Motor neuron (in vitro differentiated cells): ENCODE data around the gene ST6GALNAC3. TPM values are rescaled to one million over a fixed set of nuclear protein-coding genes. Genes with fewer than 3 reads are reported as not detected.

ENCODE experiments used
- ATAC-seq, 8 experiments: fragments of 200-7000 bp; cut with Tn5 transposase; replicated peaks in 6 of 8; 2 replicates each; pipeline ENCODE4 v1.8.0; 2021; ENCODE audit warnings: mild to moderate bottlenecking in 8 of 8, moderate library complexity in 8 of 8
- H3K27ac ChIP-seq, 2 donors: fragments of 250-450 bp; sonication (Bioruptor Pico); 2 replicates each; pipeline ENCODE4 v1.9.0; 2021; ENCODE audit warnings: antibody characterized with exemption in 2 of 2, mild to moderate bottlenecking in 2 of 2, moderate library complexity in 1 of 2
- H3K4me1 ChIP-seq, 2 donors: fragments of 250-450 bp; sonication (Bioruptor Pico); replicated peaks in 1 of 2; 2 replicates each; pipeline ENCODE4 v1.6.1; 2021; ENCODE audit warnings: antibody characterized with exemption in 2 of 2, mild to moderate bottlenecking in 2 of 2, moderate library complexity in 1 of 2
- H3K4me3 ChIP-seq, 5 donors: fragments of 250-450 bp; sonication (Bioruptor Pico); 2 replicates each; pipeline ENCODE4 v1.9.0; 2021; ENCODE audit warnings: antibody characterized with exemption in 5 of 5, mild to moderate bottlenecking in 5 of 5, moderate library complexity in 4 of 5
- whole genome bisulfite sequencing, 10 experiments: fragments of 450-650 bp; shearing (Covaris generic); methylation state at CpG; one replicate each; pipeline ENCODE4 v1.0.0; 2022; 5-methylcytosine and 5-hydroxymethylcytosine counted together
- in situ Hi-C, 9 experiments: fragments of 400-800 bp; cut with MboI; loops; one replicate each; pipeline ENCODE4 v1.15.0; 2021; ENCODE audit warnings: low sequenced_read_pairs in 9 of 9, low pct_unique_long_range_greater_than_20kb in 2 of 9; ENCODE audit not compliant: unreplicated experiment in 9 of 9
- total RNA-seq, 8 experiments: library from RNA; unstranded; fragments of 300-600 nt; gene quantifications; 2 replicates each; pipeline versions ENCODE4 v1.2.3 to v1.2.4, GENCODE V29; 2022

ST6GALNAC3 gene
- total RNA-seq, result 10 to 100 TPM in 1 of 8 experiments, 1 to 10 TPM in 4, under 1 TPM in 2, not detected in 1; 0.31 to 39.5 (median 3.9) TPM

DNA sequence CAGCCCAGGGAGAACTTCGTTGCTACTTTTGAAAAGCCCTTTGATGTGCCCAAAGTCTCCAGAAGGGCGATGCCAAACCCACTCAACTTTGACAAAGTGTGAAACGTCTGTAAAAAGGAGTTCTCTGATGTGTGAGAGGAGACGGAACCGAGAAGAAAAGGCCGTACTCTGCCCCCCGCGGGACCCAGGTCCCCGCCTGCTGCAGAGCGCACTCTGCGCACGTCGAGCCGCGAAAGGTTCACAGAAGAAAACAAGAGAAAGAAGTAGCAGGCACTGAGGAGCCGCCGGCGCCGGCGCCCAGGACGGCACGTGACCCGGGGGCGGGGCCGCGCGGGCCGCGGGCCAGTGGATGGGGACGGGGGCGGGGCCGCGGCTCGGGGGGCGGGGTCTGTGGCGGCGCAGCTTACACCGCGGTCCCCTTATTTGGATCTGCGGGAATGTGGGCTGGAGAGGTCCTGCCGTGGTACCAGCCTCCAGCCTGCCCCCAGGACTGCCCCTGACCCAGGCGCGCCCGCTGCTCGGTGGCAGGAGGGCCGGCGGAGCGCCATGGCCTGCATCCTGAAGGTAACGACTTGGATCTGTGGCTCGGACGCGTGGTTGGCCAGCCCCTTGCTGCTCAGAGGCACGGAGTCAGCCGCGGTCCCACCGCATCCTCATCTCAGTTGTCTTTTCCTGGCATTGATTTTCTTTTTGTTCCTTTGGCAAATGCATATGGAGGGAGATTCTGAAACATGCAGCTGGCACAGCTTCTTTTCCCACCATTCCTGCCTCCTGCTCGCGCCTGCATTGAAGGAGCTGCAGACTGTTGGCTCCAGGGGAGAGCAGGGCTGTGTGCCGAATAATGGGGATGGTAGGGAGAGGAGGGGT lies at the start of gene ST6GALNAC3:
TSS of gene ST6GALNAC3 (plus strand) at position 426 of the 867 bp plus-strand sequence.
- peak within 1 kb of the TSS; percentile 81 to 98 (median 90) for H3K4me3 ChIP-seq
- H3K27ac ChIP-seq, result no peak within 1 kb of the TSS
- 0 to 18% (median 2%) methylated on average over 1 to 17 of the region's 59 CpGs for WGBS, 10 experiments
- in situ Hi-C loops, result no loop called here
- peak; percentile 91 to 98 (median 93) for ATAC-seq
- peaks cover 4 to 6% of the 10 kb centered on the region in 2 donors for H3K4me1 ChIP-seq

DNA sequence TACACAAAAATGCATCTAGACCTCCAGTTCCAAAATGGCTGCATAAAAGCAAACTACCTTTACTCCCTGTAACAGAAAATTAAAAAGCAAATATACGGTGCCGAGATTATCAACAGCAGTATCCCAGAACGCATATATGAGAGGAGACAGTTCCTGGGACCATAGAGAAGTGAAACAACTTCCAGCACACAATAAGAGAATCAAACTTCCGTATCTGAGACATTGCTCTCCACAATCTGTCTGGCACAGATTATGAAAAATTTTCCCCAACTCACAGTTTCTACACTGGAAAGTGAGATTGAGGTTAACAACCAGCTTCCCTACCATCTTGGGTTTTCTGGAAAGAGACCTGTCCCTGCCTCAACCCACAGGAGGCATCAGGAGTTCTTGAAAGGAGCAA lies 47.2 kb upstream of the ST6GALNAC3 start:
- in situ Hi-C loops, result no loop called here
- no peak overlapping the region for H3K27ac ChIP-seq
- ATAC-seq, result no peak
- no peak overlapping the region for H3K4me3 ChIP-seq
- no peaks in the 10 kb centered on the region for H3K4me1 ChIP-seq
- WGBS, 10 experiments, result 0 to 100% (median 92%) methylated on average over 1 to 4 of the region's 4 CpGs; no CpG with 5 or more reads in 1 of the 10 experiments

DNA sequence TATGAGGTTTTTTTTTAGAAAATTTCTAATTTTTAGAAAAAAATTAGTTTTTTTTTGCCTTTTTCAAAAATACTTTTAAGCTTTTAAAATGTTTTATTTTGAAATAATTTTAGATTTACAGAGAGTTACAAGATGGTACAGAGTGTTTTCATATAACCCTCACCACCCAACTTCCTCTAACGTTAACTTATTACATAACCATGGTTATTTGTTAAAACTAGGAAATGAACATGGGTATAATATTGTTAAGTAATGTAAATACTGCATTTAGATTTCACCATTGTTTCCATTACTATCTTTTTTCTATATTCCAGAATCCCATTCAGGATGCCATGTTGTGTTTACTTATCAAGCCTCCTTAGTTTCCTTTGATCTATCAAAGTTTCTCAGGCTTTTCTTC lies 45.2 kb upstream of the ST6GALNAC3 start:
- in situ Hi-C loops, result no loop called here
- ATAC-seq, result no peak
- 0 to 100% (median 88%) methylated on average over 1 of the region's 1 CpG; no CpG with 5 or more reads in 1 of the 10 experiments for WGBS, 10 experiments

DNA sequence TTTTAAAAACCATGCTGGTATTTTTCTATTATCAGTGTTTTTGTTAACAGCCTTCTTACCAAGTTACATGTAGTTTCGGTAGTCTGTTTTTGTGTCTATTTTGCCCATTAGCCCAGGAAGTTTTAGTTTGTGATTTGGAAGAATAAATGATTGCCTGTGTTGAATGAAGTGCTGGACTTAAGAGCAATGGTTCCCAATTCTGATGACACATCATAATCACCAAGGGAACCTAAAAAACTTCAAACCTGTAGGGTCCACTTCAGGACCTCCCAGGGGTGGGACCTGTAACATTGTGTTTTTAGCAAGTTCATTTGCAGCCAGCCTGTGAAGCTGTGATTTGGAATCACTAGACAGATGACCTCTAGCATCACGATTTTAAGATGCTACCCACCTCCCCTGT lies 43.0 kb upstream of the ST6GALNAC3 start:
- no peak overlapping the region for H3K4me3 ChIP-seq
- in situ Hi-C loops, result no loop called here
- WGBS, 10 experiments, result 0 to 100% (median 76%) methylated on average over 1 to 2 of the region's 2 CpGs
- ATAC-seq, result no peak
- no peak overlapping the region for H3K27ac ChIP-seq
- no peaks in the 10 kb centered on the region for H3K4me1 ChIP-seq

More for the DNA sequence above, 45.2 kb upstream of the ST6GALNAC3 start:
- no peaks in the 10 kb centered on the region for H3K4me1 ChIP-seq
- no peak overlapping the region for H3K27ac ChIP-seq
- H3K4me3 ChIP-seq, result no peak overlapping the region

DNA sequence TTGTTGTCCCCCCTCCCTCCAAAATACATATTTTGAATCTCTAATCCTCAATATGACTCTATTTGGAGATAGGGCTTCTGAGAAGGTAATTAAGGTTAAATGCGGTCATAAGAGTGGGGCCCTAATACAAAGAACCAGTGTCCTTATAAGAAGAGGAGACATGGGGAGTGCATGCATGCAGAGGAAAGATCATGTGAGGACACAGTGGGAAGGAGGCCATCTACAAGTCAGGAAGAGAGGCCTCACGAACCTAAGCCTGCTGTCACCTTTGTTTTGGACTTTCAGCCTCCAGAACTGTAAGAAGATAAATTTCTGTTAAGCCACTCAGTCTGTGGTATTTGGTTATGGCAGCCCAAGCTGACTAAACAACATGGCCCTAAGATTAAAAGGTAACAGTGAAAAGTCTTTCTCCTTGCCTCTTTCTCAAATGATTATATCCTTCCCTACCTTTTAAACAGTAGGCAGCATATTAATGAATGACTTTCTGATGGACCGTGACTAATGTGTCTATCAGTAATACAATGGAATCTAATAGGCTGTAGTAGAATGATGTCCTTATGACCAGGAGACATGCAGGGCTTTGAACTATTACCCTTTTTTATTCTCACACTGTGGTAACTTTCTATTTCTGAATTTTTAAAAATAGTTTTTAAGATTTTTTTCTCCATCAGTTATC lies 40.6 kb upstream of the ST6GALNAC3 start:
- Histone ChIP-seq H3K4me1 (peaks cover 0 to 4% of the 10 kb centered on the region in 2 donors), H3K27ac (no peak overlapping the region), H3K4me3 (no peak overlapping the region)
- 26 to 83% (median 66%) methylated on average over 2 to 3 of the region's 3 CpGs; no CpG with 5 or more reads in 1 of the 10 experiments for WGBS, 10 experiments
- in situ Hi-C loops, result no loop called here
- ATAC-seq, result no peak

DNA sequence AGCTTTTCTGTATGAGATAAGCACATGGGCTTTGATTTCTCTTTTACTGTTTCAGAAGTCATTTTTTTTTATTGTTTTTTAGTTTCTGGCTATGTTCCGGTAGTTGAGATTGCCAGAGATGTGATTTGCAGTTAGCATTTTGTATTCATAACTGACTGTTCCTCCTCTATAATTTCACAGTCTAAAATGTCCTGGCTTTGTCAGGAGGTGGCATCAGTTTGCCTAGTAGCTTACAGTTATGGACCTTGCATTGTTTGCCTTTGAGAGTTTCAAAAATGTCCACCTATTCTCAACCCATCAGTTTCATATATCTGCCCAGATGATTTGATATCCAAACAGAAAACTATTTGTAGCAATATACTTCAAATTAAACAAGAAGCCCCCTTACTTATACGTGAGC lies 39.5 kb upstream of the ST6GALNAC3 start:
- 0 to 70% (median 44%) methylated on average over 1 to 2 of the region's 2 CpGs; no CpG with 5 or more reads in 3 of the 10 experiments for WGBS, 10 experiments
- ATAC-seq, result peak in 1 of 8 experiments; percentile 74
- Histone ChIP-seq H3K4me1 (peaks cover 0 to 5% of the 10 kb centered on the region in 2 donors), H3K4me3 (no peak overlapping the region), H3K27ac (no peak overlapping the region)
- in situ Hi-C loops, result no loop called here

DNA sequence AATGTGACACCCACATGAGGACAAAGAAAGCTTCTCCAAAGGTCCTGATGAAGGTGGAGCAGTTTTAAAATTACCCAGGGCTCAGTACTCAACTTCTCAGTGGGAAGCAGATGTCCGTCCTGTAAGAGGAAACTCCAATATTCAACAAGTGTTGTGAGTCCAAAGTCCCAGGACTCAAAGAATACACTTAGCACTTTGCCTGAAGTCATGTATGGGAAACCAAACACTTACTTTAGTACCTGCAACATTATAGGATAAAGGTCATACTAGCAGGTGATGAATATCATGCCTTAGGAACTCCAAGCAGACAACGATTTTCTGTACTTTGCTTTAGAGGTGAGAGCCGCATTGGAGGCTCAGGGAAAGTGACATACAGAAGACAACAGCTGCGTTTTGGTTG lies 37.2 kb upstream of the ST6GALNAC3 start:
- H3K4me1 ChIP-seq, result peaks cover 3 to 13% of the 10 kb centered on the region in 2 donors
- 0 to 100% (median 65%) methylated on average over 1 to 4 of the region's 4 CpGs; no CpG with 5 or more reads in 2 of the 10 experiments for WGBS, 10 experiments
- in situ Hi-C loops, result no loop called here
- no peak for ATAC-seq
- H3K4me3 ChIP-seq, result no peak overlapping the region
- no peak overlapping the region for H3K27ac ChIP-seq

DNA sequence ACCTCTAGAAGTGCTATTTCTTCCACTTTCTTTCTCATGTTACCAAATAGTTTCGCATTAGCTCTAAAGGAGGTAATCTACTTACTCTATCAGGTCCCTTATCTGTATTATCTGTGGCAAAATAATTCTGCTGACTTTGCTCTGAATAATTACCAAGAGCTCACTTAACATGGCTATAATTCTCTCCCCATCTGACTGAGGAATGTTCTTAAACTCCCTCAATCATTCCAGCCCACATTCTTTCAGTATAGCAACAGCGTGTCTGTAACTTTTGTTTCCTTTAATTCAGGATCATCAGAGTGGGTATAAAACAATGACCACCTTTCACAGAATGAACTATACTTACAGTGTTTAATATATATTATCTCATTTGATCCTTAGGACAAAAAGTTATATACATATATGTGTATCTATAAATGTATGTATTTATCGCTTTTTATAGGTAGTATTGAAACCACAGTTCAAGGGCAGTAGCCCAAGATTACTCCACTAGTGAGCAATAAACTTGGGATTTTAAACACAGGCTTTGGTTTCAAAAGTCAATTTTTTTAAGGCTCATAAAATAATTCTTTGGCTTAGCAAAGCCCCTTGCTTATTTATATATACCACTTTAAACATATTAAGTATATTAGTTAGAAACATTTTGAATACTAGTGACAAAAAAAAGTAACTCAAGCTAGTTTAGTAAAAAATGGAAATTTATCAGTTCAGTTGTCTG lies 36.1 kb upstream of the ST6GALNAC3 start:
- peak in 5 of 8 experiments; percentile 19 to 79 (median 40) for ATAC-seq
- 14 to 100% (median 89%) methylated on average over 1 to 3 of the region's 3 CpGs; no CpG with 5 or more reads in 1 of the 10 experiments for WGBS, 10 experiments
- Histone ChIP-seq H3K4me1 (peaks cover 3 to 13% of the 10 kb centered on the region in 2 donors), H3K27ac (no peak overlapping the region), H3K4me3 (no peak overlapping the region)
- in situ Hi-C loops, result no loop called here

DNA sequence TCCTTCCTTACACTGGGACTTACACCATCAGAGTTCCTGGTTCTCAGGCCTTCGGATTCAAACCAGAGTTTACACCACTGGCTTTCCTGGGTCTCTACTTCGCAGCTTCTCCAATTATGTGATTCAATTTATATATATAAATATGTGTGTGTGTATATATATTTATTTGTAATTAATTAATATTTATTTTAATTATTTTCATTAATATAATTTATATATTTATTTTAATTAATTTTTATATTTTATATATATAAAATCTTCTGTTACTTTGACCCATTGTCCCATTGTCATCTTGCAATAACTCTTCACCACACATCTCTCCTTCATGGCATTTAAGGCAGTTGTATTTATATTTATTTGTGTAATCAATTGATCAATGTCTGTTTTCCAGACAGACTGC lies 28.4 kb upstream of the ST6GALNAC3 start:
- no peak for ATAC-seq
- WGBS, 10 experiments, result 50 to 100% (median 81%) methylated on average over 1 to 2 of the region's 2 CpGs; no CpG with 5 or more reads in 1 of the 10 experiments
- Histone ChIP-seq H3K27ac (no peak overlapping the region), H3K4me1 (no peaks in the 10 kb centered on the region), H3K4me3 (no peak overlapping the region)
- in situ Hi-C loops, result no loop called here

DNA sequence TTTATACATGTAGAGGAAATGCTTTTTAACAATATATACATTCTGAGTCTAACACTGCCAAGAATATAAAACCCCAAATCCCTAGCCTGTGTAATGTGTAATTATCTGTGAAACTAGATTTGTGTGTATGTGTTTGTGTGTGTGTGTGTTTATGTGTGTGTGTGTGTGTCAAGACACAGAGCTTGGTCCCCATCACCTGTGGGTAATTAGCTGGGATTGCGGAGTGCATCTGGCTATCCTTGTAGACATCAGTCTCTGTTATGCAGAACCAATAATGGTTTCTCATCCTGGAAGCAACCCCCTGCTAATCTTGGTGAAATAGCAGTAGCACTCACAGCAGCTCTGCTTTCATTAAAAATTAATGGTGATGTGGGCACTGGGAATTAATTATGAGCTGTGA lies 26.3 kb upstream of the ST6GALNAC3 start:
- WGBS, 10 experiments, result 50 to 57% (median 50%) methylated on average over 1 of the region's 1 CpG; no CpG with 5 or more reads in 7 of the 10 experiments
- H3K4me3 ChIP-seq, result no peak overlapping the region
- ATAC-seq, result no peak
- no peak overlapping the region for H3K27ac ChIP-seq
- H3K4me1 ChIP-seq, result peaks cover 2 to 6% of the 10 kb centered on the region in 2 donors
- in situ Hi-C loops, result no loop called here

DNA sequence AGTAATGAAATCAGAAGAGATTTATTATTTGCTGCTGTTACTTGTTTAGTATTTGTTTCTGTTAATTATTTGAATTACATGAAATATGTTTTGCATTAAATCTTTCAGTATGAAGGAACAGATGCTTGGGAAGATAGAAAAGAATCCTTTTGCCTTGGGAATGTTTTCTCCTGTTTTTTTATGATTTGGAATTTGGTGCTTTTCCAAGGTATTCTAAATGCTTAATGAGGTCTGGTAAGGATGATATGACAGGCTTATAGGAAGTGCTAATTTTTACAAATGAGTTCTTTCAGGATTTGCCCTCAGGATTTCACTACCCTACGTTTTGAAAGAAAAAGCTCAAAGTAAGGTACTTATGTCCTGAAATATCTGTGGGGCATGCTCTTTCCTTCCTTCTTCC lies 25.6 kb upstream of the ST6GALNAC3 start:
- H3K4me3 ChIP-seq, result no peak overlapping the region
- in situ Hi-C loops, result no loop called here
- WGBS, 10 experiments, result 0 to 73% (median 53%) methylated on average over 1 of the region's 1 CpG; no CpG with 5 or more reads in 4 of the 10 experiments
- no peak for ATAC-seq
- H3K27ac ChIP-seq, result no peak overlapping the region
- H3K4me1 ChIP-seq, result peaks cover 2 to 6% of the 10 kb centered on the region in 2 donors

DNA sequence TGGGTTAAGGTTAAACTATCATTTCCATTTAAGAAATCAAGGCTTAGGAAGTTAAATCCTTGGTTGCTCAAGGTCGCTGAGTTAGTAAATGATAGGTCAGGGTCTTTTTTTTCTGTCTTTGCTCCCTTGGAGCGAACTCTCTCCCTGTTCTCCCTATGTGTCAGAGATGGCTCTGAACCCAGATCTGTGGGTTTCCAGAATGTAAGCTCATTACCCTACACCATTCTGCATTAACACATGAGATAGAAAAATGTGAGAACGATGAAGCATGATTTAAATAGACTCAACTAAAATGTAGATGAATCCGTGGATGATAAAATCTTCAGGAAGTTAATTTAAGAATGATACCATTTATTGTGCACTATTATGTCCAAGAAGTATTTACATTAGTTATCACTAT lies 25.0 kb upstream of the ST6GALNAC3 start:
- Histone ChIP-seq H3K4me1 (peaks cover 2 to 6% of the 10 kb centered on the region in 2 donors), H3K4me3 (no peak overlapping the region), H3K27ac (no peak overlapping the region)
- in situ Hi-C loops, result no loop called here
- no peak for ATAC-seq
- WGBS, 10 experiments, result 43 to 100% (median 80%) methylated on average over 2 to 4 of the region's 4 CpGs
